SK-N-SH (cell line): ENCODE data around the gene SGTA. TPM values are rescaled to one million over a fixed set of nuclear protein-coding genes. Genes with fewer than 3 reads are reported as not detected.

Source experiments
- CTCF ChIA-PET: fragments of 300-600, 350-600 bp; formaldehyde crosslinking; extraction: SDS; loops from one replicate; lab custom pipeline; 2021; lab: Yijun Ruan, JAX
- POLR2A ChIA-PET: fragments of 350-600 bp; sonication (Branson Sonifier 250); formaldehyde crosslinking; extraction: SDS; loops from one replicate; lab custom pipeline; 2020; ENCODE audit warnings: antibody characterized with exemption, inconsistent platforms; lab: Yijun Ruan, JAX
- DNase-seq: peaks from one replicate; pipeline ENCODE4 v3.0.0; 2012
- H2AFZ ChIP-seq: fragments of 200-600 bp; sonication (generic); 2 replicates; pipeline ENCODE4 v1.8.1; 2016; ENCODE audit warnings: antibody characterized with exemption, mild to moderate bottlenecking, low read depth
- H3F3A ChIP-seq: fragments of 200-600 bp; sonication (generic); replicated peaks from 2 replicates; pipeline ENCODE3; 2016; ENCODE audit warnings: antibody characterized with exemption, mild to moderate bottlenecking; ENCODE audit not compliant: insufficient read depth
- H3K27ac ChIP-seq, 2 experiments: fragments of 200-500 bp in 1 of 2; fragments of 200-600 bp in 1 of 2; sonication (Bioruptor generic) in 1 of 2; sonication (generic), shearing (Covaris generic) in 1 of 2; 2 replicates each; pipeline versions ENCODE4 v1.5.1 to v1.6.1; 2014 to 2016; ENCODE audit warnings: low read depth in 2 of 2, inconsistent platforms in 1 of 2, low read length in 1 of 2, mild to moderate bottlenecking in 1 of 2, mixed read lengths in 1 of 2
- H3K27me3 ChIP-seq: fragments of 200-600 bp; sonication (generic), shearing (Covaris generic); 2 replicates; pipeline ENCODE4 v1.6.1; 2016; ENCODE audit warnings: mixed run types; ENCODE audit not compliant: insufficient read depth
- H3K36me3 ChIP-seq, 2 experiments: fragments of 200-500 bp in 1 of 2; fragments of 200-600 bp in 1 of 2; sonication (Bioruptor generic) in 1 of 2; sonication (generic) in 1 of 2; replicated peaks in 1 of 2; 2 replicates each; pipeline versions ENCODE3 to v1.5.1; 2014 to 2016; ENCODE audit warnings: low read length in 1 of 2, mild to moderate bottlenecking in 1 of 2; ENCODE audit not compliant: insufficient read depth in 2 of 2, control insufficient read depth in 1 of 2
- H3K4me1 ChIP-seq, 2 experiments: fragments of 200-500 bp in 1 of 2; fragments of 200-600 bp in 1 of 2; sonication (Bioruptor generic) in 1 of 2; sonication (generic), shearing (Covaris generic) in 1 of 2; 2 replicates each; pipeline versions ENCODE4 v1.5.1 to v1.6.1; 2014 to 2016; ENCODE audit warnings: low read depth in 1 of 2, low read length in 1 of 2, mixed run types in 1 of 2; ENCODE audit not compliant: insufficient read depth in 2 of 2, control insufficient read depth in 1 of 2
- H3K4me2 ChIP-seq: fragments of 200-600 bp; sonication (generic), shearing (Covaris generic); 2 replicates; pipeline ENCODE4 v1.6.1; 2017; ENCODE audit warnings: mixed run types
- H3K4me3 ChIP-seq, 2 experiments: fragments of 200-500 bp in 1 of 2; fragments of 200-600 bp in 1 of 2; sonication (Bioruptor generic) in 1 of 2; sonication (generic), shearing (Covaris generic) in 1 of 2; 2 replicates each; pipeline versions ENCODE4 v1.5.1 to v1.8.1; 2014 to 2016; ENCODE audit warnings: low read depth in 2 of 2, inconsistent platforms in 1 of 2, low read length in 1 of 2, mild to moderate bottlenecking in 1 of 2, mixed read lengths in 1 of 2, moderate library complexity in 1 of 2
- H3K79me2 ChIP-seq: fragments of 200-600 bp; sonication (generic); 2 replicates; pipeline ENCODE4 v1.8.1; 2017; ENCODE audit warnings: mild to moderate bottlenecking; ENCODE audit not compliant: insufficient read depth
- H3K9ac ChIP-seq: fragments of 200-600 bp; sonication (generic); 2 replicates; pipeline ENCODE4 v1.6.1; 2017; ENCODE audit warnings: mixed run types
- H3K9me2 ChIP-seq: fragments of 200-600 bp; sonication (generic); 2 replicates; pipeline ENCODE4 v1.6.1; 2017; ENCODE audit warnings: mixed run types
- H3K9me3 ChIP-seq: fragments of 200-600 bp; sonication (generic); 2 replicates; pipeline ENCODE4 v1.6.1; 2017; ENCODE audit warnings: mixed run types, mild to moderate bottlenecking, moderate library complexity
- H4K20me1 ChIP-seq: fragments of 200-600 bp; sonication (generic); 2 replicates; pipeline ENCODE4 v1.6.1; 2017; ENCODE audit warnings: mild to moderate bottlenecking, mixed run types; ENCODE audit not compliant: insufficient read depth
- CHD2 ChIP-seq: fragments of 150-350 bp; IDR thresholded peaks from 2 replicates; pipeline ENCODE4 v1.6.1; 2018; ENCODE audit warnings: low read length; ENCODE audit not compliant: partially characterized antibody
- ELF1 ChIP-seq: IDR thresholded peaks from 2 replicates; pipeline ENCODE4 v1.4.0; 2012
- FOXJ3 ChIP-seq: sonication (generic); formaldehyde crosslinking; IDR thresholded peaks from 2 replicates; pipeline ENCODE4 v1.5.1; 2020; ENCODE audit warnings: mild to moderate bottlenecking, missing genetic modification reagents
- FOXM1 ChIP-seq: IDR thresholded peaks from 2 replicates; pipeline ENCODE4 v1.4.0; 2012; ENCODE audit warnings: low read depth, mild to moderate bottlenecking
- JUND ChIP-seq: IDR thresholded peaks from 2 replicates; pipeline ENCODE4 v1.4.0; 2012
- MAX ChIP-seq: IDR thresholded peaks from 2 replicates; pipeline ENCODE4 v1.4.0; 2012; ENCODE audit warnings: low read depth
- MXI1 ChIP-seq: IDR thresholded peaks from 2 replicates; pipeline ENCODE4 v1.6.1; 2012; ENCODE audit warnings: mild to moderate bottlenecking, low read depth, low read length, improper control_type of control experiment
- NRF1 ChIP-seq: IDR thresholded peaks from 2 replicates; pipeline ENCODE4 v1.6.1; 2012; ENCODE audit warnings: low read depth, mild to moderate bottlenecking, low read length
- POLR2AphosphoS5 ChIP-seq: IDR thresholded peaks from 2 replicates; pipeline ENCODE4 v1.6.1; 2012; ENCODE audit warnings: low read depth, low read length
- RAD21 ChIP-seq: IDR thresholded peaks from 2 replicates; pipeline ENCODE4 v1.6.1; 2012; ENCODE audit warnings: mild to moderate bottlenecking, low read length
- RCOR1 ChIP-seq: fragments of 150-350 bp; IDR thresholded peaks from 2 replicates; pipeline ENCODE4 v1.6.1; 2017; ENCODE audit warnings: antibody characterized with exemption, low read length
- REST ChIP-seq: IDR thresholded peaks from 2 replicates; pipeline ENCODE4 v1.6.1; 2012; ENCODE audit warnings: mild to moderate bottlenecking, low read depth, low read length, moderate library complexity
- RXRA ChIP-seq: IDR thresholded peaks from 2 replicates; pipeline ENCODE4 v1.4.0; 2012; ENCODE audit warnings: low read depth, mild to moderate bottlenecking, borderline replicate concordance
- SMC3 ChIP-seq: IDR thresholded peaks from 2 replicates; pipeline ENCODE4 v1.6.1; 2012; ENCODE audit warnings: low read depth, low read length, improper control_type of control experiment
- TAF1 ChIP-seq: IDR thresholded peaks from 2 replicates; pipeline ENCODE4 v1.6.1; 2012; ENCODE audit warnings: low read depth, mild to moderate bottlenecking, low read length, moderate library complexity, borderline replicate concordance
- WGBS: methylation state at CpG from one replicate; pipeline ENCODE4 v1.1.6; 2017; ENCODE audit warnings: low lambda C conversion rate; 5-methylcytosine and 5-hydroxymethylcytosine counted together
- polyA plus RNA-seq, 3 experiments: library from polyadenylated mRNA; depleted of rRNA; stranded (reverse); fragments of >200 nt; gene quantifications; 2 replicates each; pipeline ENCODE4 v1.2.3, GENCODE V29; 2012

Gene SGTA
- polyA plus RNA-seq, 1 of the 3 experiments (the other 2 are of a cell fraction), result 78.4 TPM

GRCh38 chr19:2755811-2756210, 27.3 kb downstream of the SGTA start:
- Histone ChIP-seq H2AFZ (no peak overlapping the region), H3K9me2 (no peaks in the 10 kb centered on the region), H4K20me1 (no peaks in the 10 kb centered on the region), H3K79me2 (no peaks in the 10 kb centered on the region), H3K36me3 (peaks cover 0 to 30% of the 10 kb centered on the region in 2 experiments), H3K4me2 (no peak overlapping the region), H3K27me3 (no peaks in the 10 kb centered on the region), H3K9me3 (no peaks in the 10 kb centered on the region), H3K9ac (no peak overlapping the region), H3K4me3 (no peak overlapping the region), H3K4me1 (no peaks in the 10 kb centered on the region), H3F3A (peaks cover 3% of the 10 kb centered on the region), H3K27ac (no peak overlapping the region)
- DNase-seq, result no peak
- POLR2A ChIA-PET, result no interaction called here
- CTCF ChIA-PET, result interaction anchor here (1.2 to 9.1 kb wide), 2 partner anchors 107 to 145 kb away, joined by 3 to 142 read pairs; no protein-coding TSS in a partner anchor
- TF ChIP-seq TAF1, result no peak
- TF ChIP-seq, all 33 proteins: peak for 0
- WGBS, result 92% methylated on average over 12 of the region's 16 CpGs

- H3K79me2 ChIP-seq, result no peaks in the 10 kb centered on the region
- no peak for DNase-seq
- no peaks in the 10 kb centered on the region for H3K27me3 ChIP-seq
- ChIA-PET CTCF (interaction anchor here (1.2 to 9.1 kb wide), 2 partner anchors 107 to 144 kb away, joined by 3 to 142 read pairs; no protein-coding TSS in a partner anchor), POLR2A (no interaction called here)
- no peaks in the 10 kb centered on the region for H3K4me1 ChIP-seq
- H3K4me2 ChIP-seq, result no peak overlapping the region
- TF ChIP-seq FOXM1, result no peak
- TF ChIP-seq REST, result no peak
- no peak for TF ChIP-seq NRF1
- no peak for TF ChIP-seq JUND
- TF ChIP-seq MXI1, result no peak
- no peak for TF ChIP-seq FOXJ3
- no peak for TF ChIP-seq ELF1
- no peak for TF ChIP-seq RAD21
- TF ChIP-seq POLR2AphosphoS5, result no peak
- no peak for TF ChIP-seq RCOR1
- TF ChIP-seq SMC3, result no peak
- TF ChIP-seq CHD2, result no peak
- no peak for TF ChIP-seq MAX
- no peak for TF ChIP-seq RXRA
- H4K20me1 ChIP-seq, result no peaks in the 10 kb centered on the region
- no peak overlapping the region for H2AFZ ChIP-seq
- no peak overlapping the region for H3K4me3 ChIP-seq
- 95% methylated on average over 15 of the region's 16 CpGs for WGBS
- H3K9me3 ChIP-seq, result no peaks in the 10 kb centered on the region
- peaks cover 0 to 26% of the 10 kb centered on the region in 2 experiments for H3K36me3 ChIP-seq
- no peak overlapping the region for H3K9ac ChIP-seq
- no peaks in the 10 kb centered on the region for H3K9me2 ChIP-seq
- H3K27ac ChIP-seq, result no peak overlapping the region
- peaks cover 3% of the 10 kb centered on the region for H3F3A ChIP-seq
Measured at GRCh38 chr19:2755448-2755705, 27.7 kb downstream of the SGTA start.
